ENCODE measurements around the gene BABAM2.

Gene BABAM2

GRCh38 chr2:28359222-28360057 lies 468.9 kb downstream of the BABAM2 start:
- peak; percentile 79 for DNase-seq
- Histone ChIP-seq H3K27ac (ENCODE audit: low read length) (peak overlapping the region; percentile 39; the same call in 1 of the 2 replicates), H3K36me3 (ENCODE audit: insufficient read depth, low read length) (no peaks in the 10 kb centered on the region), H3K9me3 (ENCODE audit: insufficient read depth, low read length, severe bottlenecking) (no peaks in the 10 kb centered on the region), H3K4me2 (ENCODE audit: insufficient read depth, low read length) (peak overlapping the region; percentile 63), H3K4me3 (ENCODE audit: low read depth in 1 of 2, low read length in 2 of 2) (peak overlapping the region in 1 of 2 experiments; percentile 43; a peak in 2 of 4 replicates), H4K20me1 (ENCODE audit: insufficient read depth, low read length) (peaks cover 16% of the 10 kb centered on the region; the same call in 1 of the 2 replicates), H3K79me2 (ENCODE audit: insufficient read depth, low read length) (no peaks in the 10 kb centered on the region), H3K4me1 (ENCODE audit: insufficient read depth, low read length) (peaks cover 25% of the 10 kb centered on the region), H3K9ac (ENCODE audit: low read depth, low read length) (no peak overlapping the region), H2AFZ (ENCODE audit: low read depth, low read length) (no peak overlapping the region), H3K27me3 (ENCODE audit: insufficient read depth, low read length, poor library complexity) (no peaks in the 10 kb centered on the region)
- ATAC-seq (ENCODE audit: insufficient read depth, low read depth), result peak; percentile 93
- TF ChIP-seq EZH2 (IDR thresholded peaks at IDR 0.05; ENCODE audit: borderline replicate concordance, low read depth, low read length, severe bottlenecking), result no peak
- TF ChIP-seq, protein P1, sequence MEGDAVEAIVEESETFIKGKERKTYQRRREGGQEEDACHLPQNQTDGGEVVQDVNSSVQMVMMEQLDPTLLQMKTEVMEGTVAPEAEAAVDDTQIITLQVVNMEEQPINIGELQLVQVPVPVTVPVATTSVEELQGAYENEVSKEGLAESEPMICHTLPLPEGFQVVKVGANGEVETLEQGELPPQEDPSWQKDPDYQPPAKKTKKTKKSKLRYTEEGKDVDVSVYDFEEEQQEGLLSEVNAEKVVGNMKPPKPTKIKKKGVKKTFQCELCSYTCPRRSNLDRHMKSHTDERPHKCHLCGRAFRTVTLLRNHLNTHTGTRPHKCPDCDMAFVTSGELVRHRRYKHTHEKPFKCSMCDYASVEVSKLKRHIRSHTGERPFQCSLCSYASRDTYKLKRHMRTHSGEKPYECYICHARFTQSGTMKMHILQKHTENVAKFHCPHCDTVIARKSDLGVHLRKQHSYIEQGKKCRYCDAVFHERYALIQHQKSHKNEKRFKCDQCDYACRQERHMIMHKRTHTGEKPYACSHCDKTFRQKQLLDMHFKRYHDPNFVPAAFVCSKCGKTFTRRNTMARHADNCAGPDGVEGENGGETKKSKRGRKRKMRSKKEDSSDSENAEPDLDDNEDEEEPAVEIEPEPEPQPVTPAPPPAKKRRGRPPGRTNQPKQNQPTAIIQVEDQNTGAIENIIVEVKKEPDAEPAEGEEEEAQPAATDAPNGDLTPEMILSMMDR (IDR thresholded peaks at IDR 0.05; ENCODE audit: borderline replicate concordance, extremely low read depth, low read length, poor library complexity, severe bottlenecking), result no peak

DNA sequence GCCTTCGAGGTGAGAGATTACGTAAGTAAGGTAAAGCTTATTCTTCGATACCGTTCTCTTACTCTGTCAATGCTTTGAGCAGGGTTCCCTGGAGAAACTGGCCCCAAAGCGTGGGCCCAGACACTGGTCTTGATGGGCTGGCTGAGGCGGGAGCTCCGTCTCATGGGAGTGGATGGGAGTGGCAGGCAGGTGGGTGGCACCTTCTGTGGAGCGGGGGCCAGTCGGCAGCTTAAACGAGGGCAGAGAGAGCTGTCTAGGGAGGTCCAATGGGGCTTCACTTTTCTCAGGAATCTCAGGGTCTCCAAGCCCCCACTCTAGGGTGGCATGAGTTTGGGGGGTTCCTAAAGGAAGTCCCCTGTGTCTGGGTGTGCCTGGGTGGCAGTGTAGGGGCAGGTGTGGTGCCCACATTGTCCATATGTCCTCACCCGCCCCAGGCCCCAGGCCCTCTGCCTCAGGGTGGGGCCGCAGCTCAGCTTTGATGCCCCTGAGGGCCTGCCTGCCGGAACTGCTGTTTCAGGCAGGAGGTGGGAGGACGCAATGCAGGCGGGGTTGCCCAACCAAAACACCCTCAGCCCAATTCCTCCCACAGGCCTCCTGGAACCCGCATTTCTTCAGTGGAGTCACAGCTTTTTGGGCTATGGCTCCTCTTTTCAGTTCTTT lies 469.7 kb downstream of the BABAM2 start:
- Histone ChIP-seq H3K9ac (ENCODE audit: low read depth, low read length) (no peak overlapping the region), H3K4me3 (ENCODE audit: low read depth in 1 of 2, low read length in 2 of 2) (no peak overlapping the region), H2AFZ (ENCODE audit: low read depth, low read length) (no peak overlapping the region), H3K79me2 (ENCODE audit: insufficient read depth, low read length) (no peaks in the 10 kb centered on the region), H4K20me1 (ENCODE audit: insufficient read depth, low read length) (peaks cover 16% of the 10 kb centered on the region; the same call in 1 of the 2 replicates), H3K4me2 (ENCODE audit: insufficient read depth, low read length) (peak overlapping the region; percentile 63; the same call in 1 of the 2 replicates), H3K4me1 (ENCODE audit: insufficient read depth, low read length) (peaks cover 32% of the 10 kb centered on the region), H3K36me3 (ENCODE audit: insufficient read depth, low read length) (no peaks in the 10 kb centered on the region), H3K27me3 (ENCODE audit: insufficient read depth, low read length, poor library complexity) (no peaks in the 10 kb centered on the region), H3K9me3 (ENCODE audit: insufficient read depth, low read length, severe bottlenecking) (no peaks in the 10 kb centered on the region), H3K27ac (ENCODE audit: low read length) (no peak overlapping the region)
- ATAC-seq (ENCODE audit: insufficient read depth, low read depth), result no peak
- DNase-seq, result no peak
- TF ChIP-seq, protein P1 (IDR thresholded peaks at IDR 0.05; ENCODE audit: borderline replicate concordance, extremely low read depth, low read length, poor library complexity, severe bottlenecking), result no peak
- TF ChIP-seq EZH2 (IDR thresholded peaks at IDR 0.05; ENCODE audit: borderline replicate concordance, low read depth, low read length, severe bottlenecking), result no peak

GRCh38 chr2:28360718-28361293 lies 470.3 kb downstream of the BABAM2 start:
- no peak for DNase-seq
- Histone ChIP-seq H3K4me1 (ENCODE audit: insufficient read depth, low read length) (peaks cover 38% of the 10 kb centered on the region), H3K27ac (ENCODE audit: low read length) (no peak overlapping the region), H3K79me2 (ENCODE audit: insufficient read depth, low read length) (no peaks in the 10 kb centered on the region), H3K4me3 (ENCODE audit: low read depth in 1 of 2, low read length in 2 of 2) (no peak overlapping the region), H3K9ac (ENCODE audit: low read depth, low read length) (no peak overlapping the region), H3K9me3 (ENCODE audit: insufficient read depth, low read length, severe bottlenecking) (no peaks in the 10 kb centered on the region), H3K4me2 (ENCODE audit: insufficient read depth, low read length) (no peak overlapping the region), H3K36me3 (ENCODE audit: insufficient read depth, low read length) (no peaks in the 10 kb centered on the region), H4K20me1 (ENCODE audit: insufficient read depth, low read length) (peaks cover 16% of the 10 kb centered on the region; the same call in 1 of the 2 replicates), H3K27me3 (ENCODE audit: insufficient read depth, low read length, poor library complexity) (no peaks in the 10 kb centered on the region), H2AFZ (ENCODE audit: low read depth, low read length) (no peak overlapping the region)
- TF ChIP-seq EZH2 (IDR thresholded peaks at IDR 0.05; ENCODE audit: borderline replicate concordance, low read depth, low read length, severe bottlenecking), result no peak
- TF ChIP-seq, protein P1 (IDR thresholded peaks at IDR 0.05; ENCODE audit: borderline replicate concordance, extremely low read depth, low read length, poor library complexity, severe bottlenecking), result no peak
- no peak for ATAC-seq (ENCODE audit: insufficient read depth, low read depth)

All from DND-41 (cell line).